Measurements from ENCODE around the gene CD74. TPM values are rescaled to one million over a fixed set of nuclear protein-coding genes. Genes with fewer than 3 reads are reported as not detected.
A peak's percentile ranks its signal among the peaks of the same experiment; 100 is the strongest.

Gene CD74
- total and polyA plus RNA-seq, 2 of the 13 experiments (the other 11 are each of a cell fraction or from before 2014, with no cell fraction given): 34.1 to 84.4 TPM

DNA sequence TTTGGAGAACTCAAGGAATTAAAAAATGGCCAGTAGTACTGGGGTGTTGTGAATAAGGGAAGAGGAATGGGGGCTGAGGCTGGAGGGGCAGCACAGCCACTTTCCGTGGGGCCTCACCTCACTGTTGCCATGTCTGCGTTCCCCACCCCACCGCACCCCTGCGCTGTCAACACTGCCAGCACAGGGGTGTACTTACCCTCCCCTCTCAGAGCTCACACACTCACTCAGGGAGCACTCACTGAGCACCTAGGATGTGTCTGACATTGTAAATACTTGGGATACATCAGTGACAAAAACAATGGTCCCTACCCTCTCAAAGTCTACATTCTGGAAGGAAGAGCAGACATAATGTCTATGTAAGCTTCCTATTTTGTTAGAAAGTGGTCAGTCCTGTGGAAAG lies 40.2 kb upstream of the CD74 start:
- FAIRE-seq: no peak
- DNase-seq (ENCODE audit: low spot score): no peak
- BruUV-seq (replicated peaks): no TSS peak
- Histone ChIP-seq H3K4me1 (ENCODE audit: insufficient read depth, low read length) (peaks cover 22% of the 10 kb centered on the region), H4K20me1 (ENCODE audit: insufficient read depth, low read length) (peaks cover 11% of the 10 kb centered on the region), H3K4me3 (replicated peaks in 1 of 3; ENCODE audit: insufficient read depth in 1 of 3, low read depth in 2 of 3, low read length in 3 of 3) (no peak overlapping the region), H3K4me2 (ENCODE audit: low read depth, low read length) (no peak overlapping the region), H3K9ac (ENCODE audit: insufficient read depth, low read depth, low read length) (no peak overlapping the region), H3K27ac (ENCODE audit: extremely low read length, insufficient read depth, low read length) (no peak overlapping the region), H3K27me3 (ENCODE audit: control insufficient read depth in 1 of 2, insufficient read depth in 2 of 2, low read length in 2 of 2) (no peaks in the 10 kb centered on the region; a peak in 1 of 5 replicates), H3K9me3 (ENCODE audit: low read length) (no peaks in the 10 kb centered on the region), H3K79me2 (ENCODE audit: insufficient read depth, low read length) (peaks cover 16% of the 10 kb centered on the region), H3K36me3 (replicated peaks in 1 of 2; ENCODE audit: control insufficient read depth in 1 of 2, insufficient read depth in 2 of 2, low read length in 2 of 2) (peaks cover 0 to 2% of the 10 kb centered on the region in 2 experiments; a peak in 3 of 5 replicates), H2AFZ (ENCODE audit: low read length) (no peak overlapping the region)
- intact Hi-C loops (cut with micrococcal nuclease; ENCODE audit: unreplicated experiment): no loop called here
- 63% methylated on average over 3 of the region's 4 CpGs for WGBS (ENCODE audit: low lambda C conversion rate)
- CTCF ChIA-PET (ENCODE audit: low intra/inter-chr PET ratio, low total read pairs): no interaction called here
- in situ Hi-C loops (cut with HindIII; ENCODE audit: extremely low pct_ligation_motif_present, low pct_unique_long_range_greater_than_20kb): loop anchor here (10.0 to 25.0 kb wide), 2 partner anchors 92 to 209 kb away; partner anchors contain the start of gene MYOZ3
- POLR2A ChIA-PET: interaction anchor here (1.0 to 1.2 kb wide), 2 partner anchors 12 to 90 kb away, joined by 3 read pairs; no protein-coding TSS in a partner anchor
- ATAC-seq: no peak
- TF ChIP-seq ZNF263 (CRISPR knock-in tag; IDR thresholded peaks at IDR 0.05) (peak; percentile 80), SKIL (CRISPR knock-in tag; IDR thresholded peaks at IDR 0.05; ENCODE audit: borderline replicate concordance) (no peak), ZNF121 (CRISPR knock-in tag; IDR thresholded peaks at IDR 0.05) (no peak)

- Histone ChIP-seq H4K20me1 (ENCODE audit: insufficient read depth, low read length) (peaks cover 24% of the 10 kb centered on the region), H3K4me2 (ENCODE audit: low read depth, low read length) (no peak overlapping the region), H3K9me3 (ENCODE audit: low read length) (no peaks in the 10 kb centered on the region), H3K4me3 (replicated peaks in 1 of 3; ENCODE audit: insufficient read depth in 1 of 3, low read depth in 2 of 3, low read length in 3 of 3) (no peak overlapping the region), H3K27ac (ENCODE audit: extremely low read length, insufficient read depth, low read length) (no peak overlapping the region), H3K79me2 (ENCODE audit: insufficient read depth, low read length) (peaks cover 29% of the 10 kb centered on the region), H3K36me3 (replicated peaks in 1 of 2; ENCODE audit: control insufficient read depth in 1 of 2, insufficient read depth in 2 of 2, low read length in 2 of 2) (peaks cover 7 to 14% of the 10 kb centered on the region in 2 experiments), H3K9ac (ENCODE audit: insufficient read depth, low read depth, low read length) (no peak overlapping the region), H2AFZ (ENCODE audit: low read length) (no peak overlapping the region), H3K4me1 (ENCODE audit: insufficient read depth, low read length) (peaks cover 24% of the 10 kb centered on the region), H3K27me3 (ENCODE audit: control insufficient read depth in 1 of 2, insufficient read depth in 2 of 2, low read length in 2 of 2) (no peaks in the 10 kb centered on the region; a peak in 1 of 5 replicates)
- ChIA-PET POLR2A (no interaction called here), CTCF (ENCODE audit: low intra/inter-chr PET ratio, low total read pairs) (no interaction called here)
- 4% methylated on average over 1 of the region's 1 CpG for WGBS (ENCODE audit: low lambda C conversion rate)
- DNase-seq (ENCODE audit: low spot score) (no peak), FAIRE-seq (no peak), ATAC-seq (no peak)
- intact Hi-C loops (cut with micrococcal nuclease; ENCODE audit: unreplicated experiment): no loop called here
- in situ Hi-C loops (cut with HindIII; ENCODE audit: extremely low pct_ligation_motif_present, low pct_unique_long_range_greater_than_20kb): loop anchor here (10.0 to 25.0 kb wide), 2 partner anchors 93 to 211 kb away; partner anchors contain the start of gene MYOZ3
- no TSS peak for BruUV-seq (replicated peaks)
- TF ChIP-seq HDAC1 (CRISPR knock-in tag; IDR thresholded peaks at IDR 0.05) (no peak), SETDB1 (CRISPR knock-in tag; IDR thresholded peaks at IDR 0.05; ENCODE audit: borderline replicate concordance) (no peak)
- TF ChIP-seq, protein P1, sequence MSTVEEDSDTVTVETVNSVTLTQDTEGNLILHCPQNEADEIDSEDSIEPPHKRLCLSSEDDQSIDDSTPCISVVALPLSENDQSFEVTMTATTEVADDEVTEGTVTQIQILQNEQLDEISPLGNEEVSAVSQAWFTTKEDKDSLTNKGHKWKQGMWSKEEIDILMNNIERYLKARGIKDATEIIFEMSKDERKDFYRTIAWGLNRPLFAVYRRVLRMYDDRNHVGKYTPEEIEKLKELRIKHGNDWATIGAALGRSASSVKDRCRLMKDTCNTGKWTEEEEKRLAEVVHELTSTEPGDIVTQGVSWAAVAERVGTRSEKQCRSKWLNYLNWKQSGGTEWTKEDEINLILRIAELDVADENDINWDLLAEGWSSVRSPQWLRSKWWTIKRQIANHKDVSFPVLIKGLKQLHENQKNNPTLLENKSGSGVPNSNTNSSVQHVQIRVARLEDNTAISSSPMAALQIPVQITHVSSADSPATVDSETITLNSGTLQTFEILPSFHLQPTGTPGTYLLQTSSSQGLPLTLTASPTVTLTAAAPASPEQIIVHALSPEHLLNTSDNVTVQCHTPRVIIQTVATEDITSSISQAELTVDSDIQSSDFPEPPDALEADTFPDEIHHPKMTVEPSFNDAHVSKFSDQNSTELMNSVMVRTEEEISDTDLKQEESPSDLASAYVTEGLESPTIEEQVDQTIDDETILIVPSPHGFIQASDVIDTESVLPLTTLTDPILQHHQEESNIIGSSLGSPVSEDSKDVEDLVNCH (CRISPR knock-in tag; IDR thresholded peaks at IDR 0.05): no peak
- TF ChIP-seq, protein P2, sequence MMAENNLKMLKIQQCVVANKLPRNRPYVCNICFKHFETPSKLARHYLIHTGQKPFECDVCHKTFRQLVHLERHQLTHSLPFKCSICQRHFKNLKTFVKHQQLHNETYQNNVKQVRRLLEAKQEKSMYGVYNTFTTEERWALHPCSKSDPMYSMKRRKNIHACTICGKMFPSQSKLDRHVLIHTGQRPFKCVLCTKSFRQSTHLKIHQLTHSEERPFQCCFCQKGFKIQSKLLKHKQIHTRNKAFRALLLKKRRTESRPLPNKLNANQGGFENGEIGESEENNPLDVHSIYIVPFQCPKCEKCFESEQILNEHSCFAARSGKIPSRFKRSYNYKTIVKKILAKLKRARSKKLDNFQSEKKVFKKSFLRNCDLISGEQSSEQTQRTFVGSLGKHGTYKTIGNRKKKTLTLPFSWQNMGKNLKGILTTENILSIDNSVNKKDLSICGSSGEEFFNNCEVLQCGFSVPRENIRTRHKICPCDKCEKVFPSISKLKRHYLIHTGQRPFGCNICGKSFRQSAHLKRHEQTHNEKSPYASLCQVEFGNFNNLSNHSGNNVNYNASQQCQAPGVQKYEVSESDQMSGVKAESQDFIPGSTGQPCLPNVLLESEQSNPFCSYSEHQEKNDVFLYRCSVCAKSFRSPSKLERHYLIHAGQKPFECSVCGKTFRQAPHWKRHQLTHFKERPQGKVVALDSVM (CRISPR knock-in tag; IDR thresholded peaks at IDR 0.05): no peak
Observed at GRCh38 chr5:150451594-150451993, 38.9 kb upstream of the CD74 start.

Data from HepG2 (cell line).